Measurements from ENCODE around the gene PLXNA2.

PLXNA2 gene

DNA sequence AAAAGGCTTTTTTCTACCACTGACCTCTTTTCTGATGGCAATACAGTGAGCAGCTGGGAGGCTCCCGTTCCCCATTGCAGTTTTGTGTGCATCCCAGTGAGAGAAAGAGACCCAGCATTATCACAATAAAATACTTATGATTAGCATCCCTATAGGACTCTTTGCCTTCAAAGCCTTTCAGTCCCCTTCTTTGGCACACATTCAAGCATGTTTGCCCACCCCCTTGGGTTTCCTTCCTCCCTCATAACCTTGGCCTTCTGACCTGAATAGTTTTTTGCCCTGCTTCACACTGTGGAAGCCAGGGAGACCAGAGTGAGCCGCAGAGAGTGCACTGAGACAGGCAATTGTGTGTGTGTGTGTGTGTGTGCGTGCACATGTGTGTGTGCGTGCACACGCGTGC, 13.2 kb upstream of the PLXNA2 start:
- no peak overlapping the region for H4K8ac ChIP-seq (ENCODE audit: low read depth, low read length)
- DNase-seq (ENCODE audit: low spot score) = no peak
- WGBS, 2 donors (ENCODE audit: extremely low coverage in 2 of 2, insufficient read length in 2 of 2, insufficient replicate concordance in 1 of 2) = no CpG with 5 or more reads among the region's 6 CpGs

DNA sequence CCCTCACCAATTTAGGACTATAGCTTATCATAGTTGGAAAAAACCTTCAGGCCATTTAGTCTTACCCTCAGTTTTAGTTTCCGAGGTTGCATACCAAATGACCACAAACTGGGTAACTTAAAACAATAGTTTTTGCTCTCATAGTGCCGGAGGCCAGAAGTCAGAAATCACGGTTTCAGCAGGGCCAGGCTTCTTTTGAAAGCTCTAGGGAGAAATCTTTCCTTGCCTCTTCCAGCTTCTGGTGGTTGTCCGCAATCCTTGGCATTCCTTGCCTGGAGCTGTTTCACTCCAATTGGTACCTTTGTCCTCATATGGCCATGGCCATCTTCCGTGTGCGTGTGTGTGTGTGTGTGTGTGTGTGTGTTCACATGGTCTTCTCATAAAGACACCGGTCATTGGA, 12.4 kb upstream of the PLXNA2 start:
- Histone ChIP-seq H3K27ac (replicated peaks; ENCODE audit: low read length) (no peak overlapping the region), H2BK120ac (ENCODE audit: low read depth, low read length) (no peak overlapping the region)

More for the DNA sequence above, 13.2 kb upstream of the PLXNA2 start:
- no peak overlapping the region for H3K14ac ChIP-seq (ENCODE audit: low read length)
- H3K27me3 ChIP-seq (ENCODE audit: control insufficient read depth in 3 of 3, insufficient read depth in 3 of 3, low read depth in 1 of 3, low read length in 3 of 3) = peaks cover 0 to 18% (median 0%) of the 10 kb centered on the region in 3 experiments
- H3K79me1 ChIP-seq (ENCODE audit: low read depth, low read length) = no peaks in the 10 kb centered on the region
- no peak overlapping the region for H2BK120ac ChIP-seq (ENCODE audit: low read depth, low read length)
- H2BK15ac ChIP-seq (ENCODE audit: low read length) = no peak overlapping the region
- no peak overlapping the region for H2AFZ ChIP-seq (ENCODE audit: low read length)
- H3K23ac ChIP-seq (ENCODE audit: low read depth, low read length, poor library complexity) = no peak overlapping the region
- H2BK5ac ChIP-seq (ENCODE audit: low read length) = no peak overlapping the region
- no peak overlapping the region for H2BK12ac ChIP-seq (ENCODE audit: low read length)
- H3K4me2 ChIP-seq (ENCODE audit: insufficient read depth, low read length, poor library complexity, severe bottlenecking) = no peak overlapping the region
- no peak overlapping the region for H3K9ac ChIP-seq (ENCODE audit: low read depth, low read length, poor library complexity)
- no peaks in the 10 kb centered on the region for H3K9me3 ChIP-seq (replicated peaks in 1 of 2; ENCODE audit: control insufficient read depth in 2 of 2, insufficient read depth in 1 of 2, low read depth in 1 of 2, low read length in 2 of 2)
- no peaks in the 10 kb centered on the region for H3K36me3 ChIP-seq (replicated peaks in 1 of 2; ENCODE audit: control insufficient read depth in 2 of 2, insufficient read depth in 2 of 2, low read length in 2 of 2)
- H4K91ac ChIP-seq (ENCODE audit: low read depth, low read length, poor library complexity) = no peak overlapping the region
- H3K4me3 ChIP-seq (ENCODE audit: low read length in 2 of 2) = no peak overlapping the region
- no peak overlapping the region for H3K4ac ChIP-seq (ENCODE audit: low read length)
- no peak overlapping the region for H3K18ac ChIP-seq (ENCODE audit: low read length)
- no peak overlapping the region for H2AK5ac ChIP-seq (ENCODE audit: low read depth, low read length)
- H3K27ac ChIP-seq (replicated peaks; ENCODE audit: low read length) = no peak overlapping the region
- H3K4me1 ChIP-seq (ENCODE audit: control insufficient read depth in 2 of 2, insufficient read depth in 1 of 2, low read depth in 1 of 2, low read length in 2 of 2) = peaks cover under 1 to 14% of the 10 kb centered on the region in 2 donors

DNA sequence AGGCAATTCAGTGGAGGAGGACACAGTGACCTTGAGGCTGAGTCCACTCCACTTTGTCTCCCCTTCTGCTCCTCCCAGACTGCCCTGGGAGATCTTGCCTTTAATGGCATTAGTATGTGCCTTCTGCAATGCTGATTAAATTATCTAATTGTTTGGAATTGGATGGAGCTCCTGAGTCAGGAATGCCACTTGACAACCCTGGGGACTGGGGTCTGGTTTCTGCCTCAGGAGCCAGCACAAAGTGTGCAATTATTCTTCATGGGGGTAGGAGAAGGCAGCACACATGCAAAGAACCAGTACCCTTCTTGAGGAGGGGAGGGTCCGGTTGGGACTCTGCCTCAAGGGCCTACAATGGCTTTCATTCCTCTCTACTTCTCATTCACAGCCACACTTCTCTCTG, 11.9 kb upstream of the PLXNA2 start:
- Histone ChIP-seq H2BK5ac (ENCODE audit: low read length) (no peak overlapping the region), H4K8ac (ENCODE audit: low read depth, low read length) (no peak overlapping the region), H2BK12ac (ENCODE audit: low read length) (no peak overlapping the region), H3K4ac (ENCODE audit: low read length) (no peak overlapping the region), H3K9me3 (replicated peaks in 1 of 2; ENCODE audit: control insufficient read depth in 2 of 2, insufficient read depth in 1 of 2, low read depth in 1 of 2, low read length in 2 of 2) (no peaks in the 10 kb centered on the region), H2AFZ (ENCODE audit: low read length) (no peak overlapping the region), H3K14ac (ENCODE audit: low read length) (no peak overlapping the region), H3K9ac (ENCODE audit: low read depth, low read length, poor library complexity) (no peak overlapping the region), H3K23ac (ENCODE audit: low read depth, low read length, poor library complexity) (no peak overlapping the region), H3K4me1 (ENCODE audit: control insufficient read depth in 2 of 2, insufficient read depth in 1 of 2, low read depth in 1 of 2, low read length in 2 of 2) (peaks cover 2 to 18% of the 10 kb centered on the region in 2 donors), H3K4me2 (ENCODE audit: insufficient read depth, low read length, poor library complexity, severe bottlenecking) (no peak overlapping the region), H3K4me3 (ENCODE audit: low read length in 2 of 2) (no peak overlapping the region), H2AK5ac (ENCODE audit: low read depth, low read length) (no peak overlapping the region), H4K91ac (ENCODE audit: low read depth, low read length, poor library complexity) (no peak overlapping the region), H3K79me1 (ENCODE audit: low read depth, low read length) (no peaks in the 10 kb centered on the region), H3K36me3 (replicated peaks in 1 of 2; ENCODE audit: control insufficient read depth in 2 of 2, insufficient read depth in 2 of 2, low read length in 2 of 2) (no peaks in the 10 kb centered on the region), H2BK120ac (ENCODE audit: low read depth, low read length) (no peak overlapping the region), H3K27ac (replicated peaks; ENCODE audit: low read length) (no peak overlapping the region), H3K18ac (ENCODE audit: low read length) (no peak overlapping the region), H3K27me3 (ENCODE audit: control insufficient read depth in 3 of 3, insufficient read depth in 3 of 3, low read depth in 1 of 3, low read length in 3 of 3) (peaks cover 0 to 30% (median 0%) of the 10 kb centered on the region in 3 experiments), H2BK15ac (ENCODE audit: low read length) (no peak overlapping the region)
- no peak for DNase-seq (ENCODE audit: low spot score)
- no CpG with 5 or more reads among the region's 1 CpG for WGBS, 2 donors (ENCODE audit: extremely low coverage in 2 of 2, insufficient read length in 2 of 2, insufficient replicate concordance in 1 of 2)

More for the DNA sequence above, 12.4 kb upstream of the PLXNA2 start:
- Histone ChIP-seq H3K9me3 (replicated peaks in 1 of 2; ENCODE audit: control insufficient read depth in 2 of 2, insufficient read depth in 1 of 2, low read depth in 1 of 2, low read length in 2 of 2) (no peaks in the 10 kb centered on the region), H3K36me3 (replicated peaks in 1 of 2; ENCODE audit: control insufficient read depth in 2 of 2, insufficient read depth in 2 of 2, low read length in 2 of 2) (no peaks in the 10 kb centered on the region), H3K4me3 (ENCODE audit: low read length in 2 of 2) (no peak overlapping the region), H3K23ac (ENCODE audit: low read depth, low read length, poor library complexity) (no peak overlapping the region), H2BK15ac (ENCODE audit: low read length) (no peak overlapping the region), H4K8ac (ENCODE audit: low read depth, low read length) (no peak overlapping the region), H3K4me1 (ENCODE audit: control insufficient read depth in 2 of 2, insufficient read depth in 1 of 2, low read depth in 1 of 2, low read length in 2 of 2) (peaks cover 2 to 18% of the 10 kb centered on the region in 2 donors), H2AFZ (ENCODE audit: low read length) (no peak overlapping the region), H2BK12ac (ENCODE audit: low read length) (no peak overlapping the region), H2AK5ac (ENCODE audit: low read depth, low read length) (no peak overlapping the region), H3K14ac (ENCODE audit: low read length) (no peak overlapping the region), H4K91ac (ENCODE audit: low read depth, low read length, poor library complexity) (no peak overlapping the region), H3K18ac (ENCODE audit: low read length) (no peak overlapping the region), H3K4me2 (ENCODE audit: insufficient read depth, low read length, poor library complexity, severe bottlenecking) (no peak overlapping the region), H3K79me1 (ENCODE audit: low read depth, low read length) (no peaks in the 10 kb centered on the region), H3K27me3 (ENCODE audit: control insufficient read depth in 3 of 3, insufficient read depth in 3 of 3, low read depth in 1 of 3, low read length in 3 of 3) (peaks cover 0 to 26% (median 0%) of the 10 kb centered on the region in 3 experiments), H3K4ac (ENCODE audit: low read length) (no peak overlapping the region), H2BK5ac (ENCODE audit: low read length) (no peak overlapping the region), H3K9ac (ENCODE audit: low read depth, low read length, poor library complexity) (no peak overlapping the region)
- no peak for DNase-seq (ENCODE audit: low spot score)
- WGBS, 2 donors (ENCODE audit: extremely low coverage in 2 of 2, insufficient read length in 2 of 2, insufficient replicate concordance in 1 of 2) = no CpG with 5 or more reads among the region's 7 CpGs

DNA sequence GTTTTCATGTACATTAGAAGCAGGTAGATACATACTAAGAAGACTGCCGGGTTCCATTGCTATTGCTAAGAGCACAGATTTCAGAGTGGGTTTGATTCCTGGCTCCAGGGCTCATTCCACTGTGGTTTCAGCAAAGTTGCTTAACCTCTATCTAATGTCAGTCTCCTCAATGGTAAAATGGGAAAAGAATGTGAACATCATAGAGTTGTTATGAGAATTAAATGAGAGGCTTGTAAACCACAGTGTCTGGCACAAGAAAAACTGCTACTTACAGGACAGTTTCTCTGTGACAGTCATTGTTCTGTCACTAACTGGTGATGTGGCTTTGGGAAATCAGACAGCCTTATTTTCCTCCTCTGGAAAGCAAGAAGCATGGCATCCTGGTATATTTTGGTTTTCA, 10.7 kb upstream of the PLXNA2 start:
- Histone ChIP-seq H2AK5ac (ENCODE audit: low read depth, low read length) (no peak overlapping the region), H3K27ac (replicated peaks; ENCODE audit: low read length) (no peak overlapping the region), H3K79me1 (ENCODE audit: low read depth, low read length) (peaks cover 2% of the 10 kb centered on the region), H2AFZ (ENCODE audit: low read length) (no peak overlapping the region), H3K4ac (ENCODE audit: low read length) (no peak overlapping the region), H3K9ac (ENCODE audit: low read depth, low read length, poor library complexity) (no peak overlapping the region), H3K4me3 (ENCODE audit: low read length in 2 of 2) (no peak overlapping the region), H2BK12ac (ENCODE audit: low read length) (no peak overlapping the region), H3K14ac (ENCODE audit: low read length) (no peak overlapping the region), H3K18ac (ENCODE audit: low read length) (no peak overlapping the region), H3K27me3 (ENCODE audit: control insufficient read depth in 3 of 3, insufficient read depth in 3 of 3, low read depth in 1 of 3, low read length in 3 of 3) (peaks cover 0 to 42% (median 0%) of the 10 kb centered on the region in 3 experiments), H2BK15ac (ENCODE audit: low read length) (no peak overlapping the region), H3K23ac (ENCODE audit: low read depth, low read length, poor library complexity) (no peak overlapping the region), H3K9me3 (replicated peaks in 1 of 2; ENCODE audit: control insufficient read depth in 2 of 2, insufficient read depth in 1 of 2, low read depth in 1 of 2, low read length in 2 of 2) (no peaks in the 10 kb centered on the region), H3K4me2 (ENCODE audit: insufficient read depth, low read length, poor library complexity, severe bottlenecking) (no peak overlapping the region), H2BK120ac (ENCODE audit: low read depth, low read length) (no peak overlapping the region), H2BK5ac (ENCODE audit: low read length) (no peak overlapping the region), H3K36me3 (replicated peaks in 1 of 2; ENCODE audit: control insufficient read depth in 2 of 2, insufficient read depth in 2 of 2, low read length in 2 of 2) (no peaks in the 10 kb centered on the region), H3K4me1 (ENCODE audit: control insufficient read depth in 2 of 2, insufficient read depth in 1 of 2, low read depth in 1 of 2, low read length in 2 of 2) (peaks cover 2 to 21% of the 10 kb centered on the region in 2 donors), H4K91ac (ENCODE audit: low read depth, low read length, poor library complexity) (no peak overlapping the region), H4K8ac (ENCODE audit: low read depth, low read length) (no peak overlapping the region)
- WGBS, 2 donors (ENCODE audit: extremely low coverage in 2 of 2, insufficient read length in 2 of 2, insufficient replicate concordance in 1 of 2) = no CpG with 5 or more reads among the region's 1 CpG
- no peak for DNase-seq (ENCODE audit: low spot score)

Data from neuronal stem cell (in vitro differentiated cells).